ENCODE data around the gene SAMD10. TPM values are rescaled to one million over a fixed set of nuclear protein-coding genes. Genes with fewer than 3 reads are reported as not detected.

The SAMD10 gene
- polyA plus RNA-seq, 3 donors: 0.34 to 2.4 (median 0.67) TPM

- Histone ChIP-seq H3K4me2 (replicated peaks; ENCODE audit: extremely low read depth, low read length, poor library complexity, severe bottlenecking) (peak overlapping the region; percentile 89), H3K36me3 (replicated peaks in 1 of 2; ENCODE audit: control insufficient read depth in 1 of 2, insufficient read depth in 2 of 2, low read length in 2 of 2) (peaks cover 1 to 10% of the 10 kb centered on the region in 2 donors), H3K27me3 (ENCODE audit: control insufficient read depth in 2 of 2, insufficient read depth in 2 of 2, low read length in 2 of 2) (no peaks in the 10 kb centered on the region), H3K9ac (ENCODE audit: insufficient read depth, low read length, poor library complexity, severe bottlenecking) (peak overlapping the region; percentile 36), H3K4me3 (replicated peaks in 1 of 3; ENCODE audit: low read depth in 2 of 3, low read length in 3 of 3) (peak overlapping the region; percentile 39 to 93 (median 67)), H4K20me1 (ENCODE audit: insufficient read depth, low read length) (peaks cover 39% of the 10 kb centered on the region), H3K4me1 (ENCODE audit: control insufficient read depth in 1 of 2, insufficient read depth in 2 of 2, low read length in 2 of 2) (peaks cover 24 to 39% of the 10 kb centered on the region in 2 donors), H3K27ac (ENCODE audit: low read depth in 1 of 2, low read length in 2 of 2) (no peak overlapping the region), H3K79me2 (ENCODE audit: insufficient read depth, low read length) (peaks cover 39% of the 10 kb centered on the region), H3K9me3 (replicated peaks in 1 of 2; ENCODE audit: control insufficient read depth in 1 of 2, insufficient read depth in 1 of 2, low read length in 2 of 2) (no peaks in the 10 kb centered on the region), H2AFZ (ENCODE audit: insufficient read depth, low read depth, low read length, poor library complexity, severe bottlenecking) (no peak overlapping the region)
- H3K27ac Mint-ChIP-seq: peak overlapping the region in 1 of 7 donors; percentile 36
- no peaks in the 10 kb centered on the region for H3K9me3 Mint-ChIP-seq
- peaks cover 28% of the 10 kb centered on the region for H3K4me1 Mint-ChIP-seq
- intact Hi-C loops (cut with micrococcal nuclease): loop anchor here in 1 of 2 donors (2.0 to 5.0 kb wide), 3 partner anchors 60 to 250 kb away; partner anchors contain the start of genes ARFRP1, DNAJC5, TCEA2 and ZGPAT
- no peak for TF ChIP-seq CTCF (IDR thresholded peaks at IDR 0.05)
- peaks cover 0 to 5% (median 2%) of the 10 kb centered on the region in 3 donors for H3K27me3 Mint-ChIP-seq (ENCODE audit: low read depth in 3 of 3)
- DNase-seq: peak in 2 of 3 donors; percentile 48 to 69
- H3K4me3 Mint-ChIP-seq: peak overlapping the region; percentile 76 to 85
- peaks cover 7% of the 10 kb centered on the region in 2 donors for H3K36me3 Mint-ChIP-seq
- 0% methylated on average over 25 of the region's 28 CpGs for WGBS (ENCODE audit: insufficient coverage)
Measured at GRCh38 chr20:63957004-63957689, 22.3 kb downstream of the SAMD10 start.

DNA sequence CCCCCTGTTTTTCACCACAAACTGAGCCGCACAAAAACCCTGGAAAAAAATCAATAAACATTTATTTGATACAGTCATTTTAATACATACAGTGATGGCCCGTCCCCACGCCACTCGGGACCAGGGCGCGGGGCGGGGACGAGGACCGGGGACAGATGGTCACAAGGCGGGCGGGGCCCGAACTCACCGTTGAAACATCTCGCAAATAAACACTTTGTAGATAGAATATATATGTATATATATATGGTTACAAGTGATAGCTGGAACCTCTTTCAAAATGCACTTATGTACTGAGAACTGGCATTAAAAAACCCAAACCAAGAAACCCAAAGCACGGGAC lies 22.8 kb downstream of the SAMD10 start:
- peak overlapping the region; percentile 39 to 93 (median 67) for H3K4me3 ChIP-seq (replicated peaks in 1 of 3; ENCODE audit: low read depth in 2 of 3, low read length in 3 of 3)
- H3K27ac ChIP-seq (ENCODE audit: low read depth in 1 of 2, low read length in 2 of 2): no peak overlapping the region
- H3K4me2 ChIP-seq (replicated peaks; ENCODE audit: extremely low read depth, low read length, poor library complexity, severe bottlenecking): peak overlapping the region; percentile 89
- no peak for TF ChIP-seq CTCF (IDR thresholded peaks at IDR 0.05)
- no peaks in the 10 kb centered on the region for H3K9me3 Mint-ChIP-seq
- no peaks in the 10 kb centered on the region for H3K27me3 ChIP-seq (ENCODE audit: control insufficient read depth in 2 of 2, insufficient read depth in 2 of 2, low read length in 2 of 2)
- H3K4me3 Mint-ChIP-seq: peak overlapping the region; percentile 76 to 85
- H4K20me1 ChIP-seq (ENCODE audit: insufficient read depth, low read length): peaks cover 44% of the 10 kb centered on the region
- H3K4me1 ChIP-seq (ENCODE audit: control insufficient read depth in 1 of 2, insufficient read depth in 2 of 2, low read length in 2 of 2): peaks cover 24 to 39% of the 10 kb centered on the region in 2 donors
- 0% methylated on average over 1 of the region's 15 CpGs for WGBS (ENCODE audit: insufficient coverage)
- intact Hi-C loops (cut with micrococcal nuclease): loop anchor here in 1 of 2 donors (1.0 to 5.0 kb wide), 4 partner anchors 24 to 249 kb away; partner anchors contain the start of genes ARFRP1, DNAJC5, TCEA2 and ZGPAT
- H3K27ac Mint-ChIP-seq: peak overlapping the region in 1 of 7 donors; percentile 71
- H3K4me1 Mint-ChIP-seq: peaks cover 30% of the 10 kb centered on the region
- peak overlapping the region; percentile 36 for H3K9ac ChIP-seq (ENCODE audit: insufficient read depth, low read length, poor library complexity, severe bottlenecking)
- peaks cover 44% of the 10 kb centered on the region for H3K79me2 ChIP-seq (ENCODE audit: insufficient read depth, low read length)
- H3K36me3 ChIP-seq (replicated peaks in 1 of 2; ENCODE audit: control insufficient read depth in 1 of 2, insufficient read depth in 2 of 2, low read length in 2 of 2): peaks cover 0 to 5% of the 10 kb centered on the region in 2 donors
- H2AFZ ChIP-seq (ENCODE audit: insufficient read depth, low read depth, low read length, poor library complexity, severe bottlenecking): no peak overlapping the region
- peaks cover 0 to 5% (median 2%) of the 10 kb centered on the region in 3 donors for H3K27me3 Mint-ChIP-seq (ENCODE audit: low read depth in 3 of 3)
- H3K36me3 Mint-ChIP-seq: peaks cover 6 to 8% of the 10 kb centered on the region in 2 donors
- DNase-seq: no peak
- H3K9me3 ChIP-seq (replicated peaks in 1 of 2; ENCODE audit: control insufficient read depth in 1 of 2, insufficient read depth in 1 of 2, low read length in 2 of 2): no peaks in the 10 kb centered on the region
